B cell (primary cell): Measurements from ENCODE around the gene LYRM7. TPM values are rescaled to one million over a fixed set of nuclear protein-coding genes. Genes with fewer than 3 reads are reported as not detected.

Experiments
- ATAC-seq: fragments of 200-7000 bp; cut with Tn5 transposase; one replicate; pipeline ENCODE4 v1.10.0; 2021; ENCODE audit warnings: low read depth, mild to moderate bottlenecking, moderate number of reproducible peaks, moderate library complexity
- CTCF ChIA-PET: fragments of 350-600 bp; sonication (Branson Sonifier 250); formaldehyde crosslinking; loops from one replicate; lab custom pipeline; 2021; ENCODE audit warnings: antibody characterized with exemption, inconsistent platforms; lab: Charles Lee
- POLR2A ChIA-PET: fragments of 350-600 bp; sonication (Branson Sonifier 250); formaldehyde crosslinking; loops from one replicate; lab custom pipeline; 2021; ENCODE audit warnings: antibody characterized with exemption; lab: Charles Lee
- DNase-seq: peaks from one replicate; pipeline ENCODE4 v3.0.0; 2013
- H2AFZ ChIP-seq: 2 replicates; pipeline ENCODE4 v1.6.1; 2012; ENCODE audit warnings: mild to moderate bottlenecking, low read depth, low read length; ENCODE audit not compliant: insufficient read depth, poor library complexity, severe bottlenecking
- H3K27ac ChIP-seq, 2 donors: 1 replicate in 1 of 2; 2 replicates in 1 of 2; pipeline ENCODE4 v1.5.1; 2012 to 2013; ENCODE audit warnings: low read length in 2 of 2, mild to moderate bottlenecking in 2 of 2, moderate library complexity in 1 of 2
- H3K27me3 ChIP-seq, 4 experiments: fragments of 200-600 bp in 1 of 4; sonication (generic) in 1 of 4; replicated peaks in 1 of 4; 1 replicate in 2 of 4; 2 replicates in 2 of 4; pipeline versions ENCODE4 v1.6.1 to v1.7.0; 2013 to 2016; ENCODE audit warnings: low read length in 3 of 4, mild to moderate bottlenecking in 2 of 4, mixed read lengths in 1 of 4, moderate library complexity in 1 of 4; ENCODE audit not compliant: insufficient read depth in 4 of 4, control insufficient read depth in 3 of 4; ENCODE audit errors: control extremely low read depth in 1 of 4
- H3K36me3 ChIP-seq, 2 experiments: replicated peaks in 1 of 2; 1 replicate in 1 of 2; 2 replicates in 1 of 2; pipeline versions ENCODE4 v1.6.1 to v1.7.1; 2013; ENCODE audit warnings: low read length in 1 of 2; ENCODE audit not compliant: insufficient read depth in 2 of 2, control insufficient read depth in 1 of 2; ENCODE audit errors: control extremely low read depth in 1 of 2, extremely low read depth in 1 of 2
- H3K4me1 ChIP-seq, 2 donors: fragments of 200-600 bp in 1 of 2; sonication (generic) in 1 of 2; 1 replicate in 1 of 2; 2 replicates in 1 of 2; pipeline versions ENCODE4 v1.5.1 to v1.6.1; 2013 to 2017; ENCODE audit warnings: low read length in 2 of 2; ENCODE audit not compliant: control insufficient read depth in 2 of 2, insufficient read depth in 2 of 2
- H3K4me2 ChIP-seq: replicated peaks from 2 replicates; pipeline ENCODE3; 2012; ENCODE audit warnings: mild to moderate bottlenecking, low read depth, low read length; ENCODE audit not compliant: poor library complexity, severe bottlenecking
- H3K4me3 ChIP-seq, 5 experiments: fragments of 200-600 bp in 1 of 5; sonication (generic) in 1 of 5; 1 replicate in 3 of 5; 2 replicates in 2 of 5; pipeline versions ENCODE4 v1.5.1 to v1.7.0; 2011 to 2016; ENCODE audit warnings: low read length in 4 of 5, mild to moderate bottlenecking in 4 of 5, low read depth in 2 of 5, control low read depth in 1 of 5, moderate library complexity in 1 of 5; ENCODE audit not compliant: insufficient read depth in 1 of 5; ENCODE audit errors: control extremely low read depth in 1 of 5, extremely low read depth in 1 of 5
- H3K79me2 ChIP-seq: fragments of 200-600 bp; sonication (generic); one replicate; pipeline ENCODE4 v1.6.0; 2016; ENCODE audit warnings: low read length; ENCODE audit not compliant: control insufficient read depth, insufficient read depth
- H3K9ac ChIP-seq: fragments of 200-600 bp; sonication (generic); 2 replicates; pipeline ENCODE4 v1.6.1; 2017; ENCODE audit warnings: mild to moderate bottlenecking, low read length, moderate library complexity
- H3K9me3 ChIP-seq, 3 donors: one replicate each; pipeline versions ENCODE4 v1.6.1 to v1.7.1; 2013; ENCODE audit warnings: low read length in 2 of 3; ENCODE audit not compliant: control insufficient read depth in 2 of 3, insufficient read depth in 1 of 3; ENCODE audit errors: control extremely low read depth in 1 of 3
- H4K20me1 ChIP-seq: 2 replicates; pipeline ENCODE4 v1.6.0; 2012; ENCODE audit warnings: mild to moderate bottlenecking, low read length; ENCODE audit not compliant: insufficient read depth, control insufficient read depth, poor library complexity, severe bottlenecking
- H3K27ac Mint-ChIP-seq: one replicate; pipeline ENCODE4 v1.8.0; 2021; ENCODE audit warnings: mixed read lengths
- H3K27me3 Mint-ChIP-seq: one replicate; pipeline ENCODE4 v1.8.0; 2021; ENCODE audit warnings: mixed read lengths
- H3K4me1 Mint-ChIP-seq: one replicate; pipeline ENCODE4 v1.8.0; 2021; ENCODE audit warnings: mixed read lengths
- H3K4me3 Mint-ChIP-seq: one replicate; pipeline ENCODE4 v1.8.0; 2021; ENCODE audit warnings: mixed read lengths
- H3K9me3 Mint-ChIP-seq: one replicate; pipeline ENCODE4 v1.8.0; 2022; ENCODE audit warnings: mixed read lengths; ENCODE audit not compliant: insufficient read depth
- CTCF ChIP-seq: fragments of 200-600 bp; IDR thresholded peaks from one replicate; pipeline ENCODE4 v1.8.0; 2022; ENCODE audit warnings: antibody characterized with exemption, mild to moderate bottlenecking
- EZH2 ChIP-seq: IDR thresholded peaks from 2 replicates; pipeline ENCODE4 v1.6.1; 2012; ENCODE audit warnings: borderline replicate concordance, low read depth, mild to moderate bottlenecking, moderate library complexity, low read length; ENCODE audit not compliant: insufficient read depth, poor library complexity, severe bottlenecking
- intact Hi-C: fragments of 100-400 bp; cut with micrococcal nuclease; formaldehyde crosslinking; loops from one replicate; pipeline ENCODE4 v1.10.0; 2022
- polyA plus RNA-seq: library from polyadenylated mRNA; depleted of rRNA; stranded (reverse); fragments of >200 nt; gene quantifications from 2 replicates; pipeline ENCODE4 v1.2.3, GENCODE V29; 2012
- total RNA-seq, 2 donors: library from RNA; stranded (reverse); fragments of 120-200 nt in 1 of 2; gene quantifications; 1 replicate in 1 of 2; 2 replicates in 1 of 2; pipeline versions ENCODE4 v1.2.3 to v1.2.4, GENCODE V29; 2013 to 2022

The LYRM7 gene
- total and polyA plus RNA-seq, 2 donors (not counting 1 experiment from before 2014, with no cell fraction given): 2.7 to 12.3 TPM

- no peaks in the 10 kb centered on the region for H3K9me3 Mint-ChIP-seq
- no peak overlapping the region for H2AFZ ChIP-seq
- H3K27me3 Mint-ChIP-seq: no peaks in the 10 kb centered on the region
- TF ChIP-seq EZH2 (no peak), CTCF (no peak)
- intact Hi-C loops: no loop called here
- peaks cover 32% of the 10 kb centered on the region for H3K79me2 ChIP-seq
- no peaks in the 10 kb centered on the region for H3K4me1 ChIP-seq
- ATAC-seq (no peak), DNase-seq (no peak)
- ChIA-PET CTCF (no interaction called here), POLR2A (no interaction called here)
- no peaks in the 10 kb centered on the region for H3K9me3 ChIP-seq
- H3K36me3 ChIP-seq: peaks cover 5 to 6% of the 10 kb centered on the region in 2 experiments
- H3K27ac ChIP-seq: no peak overlapping the region
- no peak overlapping the region for H3K9ac ChIP-seq
- H3K4me2 ChIP-seq: no peak overlapping the region
- H3K4me1 Mint-ChIP-seq: no peaks in the 10 kb centered on the region
- no peak overlapping the region for H3K4me3 ChIP-seq
- H4K20me1 ChIP-seq: no peaks in the 10 kb centered on the region
- no peak overlapping the region for H3K27ac Mint-ChIP-seq
- no peaks in the 10 kb centered on the region for H3K27me3 ChIP-seq
- H3K4me3 Mint-ChIP-seq: no peak overlapping the region
Observed at GRCh38 chr5:131182839-131183238, 12.1 kb downstream of the LYRM7 start.

GRCh38 chr5:131185523-131186104 is 14.9 kb downstream of the LYRM7 start:
- ATAC-seq: no peak
- Histone ChIP-seq H3K9me3 (no peaks in the 10 kb centered on the region), H3K27me3 (no peaks in the 10 kb centered on the region), H4K20me1 (no peaks in the 10 kb centered on the region), H3K4me2 (no peak overlapping the region), H3K79me2 (peaks cover 6% of the 10 kb centered on the region), H3K36me3 (peaks cover 6 to 7% of the 10 kb centered on the region in 2 experiments), H2AFZ (no peak overlapping the region), H3K27ac (no peak overlapping the region), H3K9ac (no peak overlapping the region), H3K4me3 (no peak overlapping the region), H3K4me1 (no peaks in the 10 kb centered on the region)
- TF ChIP-seq EZH2: no peak
- no peak for TF ChIP-seq CTCF
- ChIA-PET CTCF (no interaction called here), POLR2A (no interaction called here)
- Mint-ChIP-seq H3K27ac (no peak overlapping the region), H3K27me3 (no peaks in the 10 kb centered on the region), H3K9me3 (no peaks in the 10 kb centered on the region), H3K4me1 (no peaks in the 10 kb centered on the region), H3K4me3 (no peak overlapping the region)
- DNase-seq: no peak
- intact Hi-C loops: no loop called here
